ENCODE data around the gene CMPK2.
"Not testable (repeated sequence)": the region's sequence is repeated elsewhere in the genome, so short reads cannot be mapped to it uniquely, and the experiment has no call there.

The CMPK2 gene, protein sequence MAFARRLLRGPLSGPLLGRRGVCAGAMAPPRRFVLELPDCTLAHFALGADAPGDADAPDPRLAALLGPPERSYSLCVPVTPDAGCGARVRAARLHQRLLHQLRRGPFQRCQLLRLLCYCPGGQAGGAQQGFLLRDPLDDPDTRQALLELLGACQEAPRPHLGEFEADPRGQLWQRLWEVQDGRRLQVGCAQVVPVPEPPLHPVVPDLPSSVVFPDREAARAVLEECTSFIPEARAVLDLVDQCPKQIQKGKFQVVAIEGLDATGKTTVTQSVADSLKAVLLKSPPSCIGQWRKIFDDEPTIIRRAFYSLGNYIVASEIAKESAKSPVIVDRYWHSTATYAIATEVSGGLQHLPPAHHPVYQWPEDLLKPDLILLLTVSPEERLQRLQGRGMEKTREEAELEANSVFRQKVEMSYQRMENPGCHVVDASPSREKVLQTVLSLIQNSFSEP

DNA sequence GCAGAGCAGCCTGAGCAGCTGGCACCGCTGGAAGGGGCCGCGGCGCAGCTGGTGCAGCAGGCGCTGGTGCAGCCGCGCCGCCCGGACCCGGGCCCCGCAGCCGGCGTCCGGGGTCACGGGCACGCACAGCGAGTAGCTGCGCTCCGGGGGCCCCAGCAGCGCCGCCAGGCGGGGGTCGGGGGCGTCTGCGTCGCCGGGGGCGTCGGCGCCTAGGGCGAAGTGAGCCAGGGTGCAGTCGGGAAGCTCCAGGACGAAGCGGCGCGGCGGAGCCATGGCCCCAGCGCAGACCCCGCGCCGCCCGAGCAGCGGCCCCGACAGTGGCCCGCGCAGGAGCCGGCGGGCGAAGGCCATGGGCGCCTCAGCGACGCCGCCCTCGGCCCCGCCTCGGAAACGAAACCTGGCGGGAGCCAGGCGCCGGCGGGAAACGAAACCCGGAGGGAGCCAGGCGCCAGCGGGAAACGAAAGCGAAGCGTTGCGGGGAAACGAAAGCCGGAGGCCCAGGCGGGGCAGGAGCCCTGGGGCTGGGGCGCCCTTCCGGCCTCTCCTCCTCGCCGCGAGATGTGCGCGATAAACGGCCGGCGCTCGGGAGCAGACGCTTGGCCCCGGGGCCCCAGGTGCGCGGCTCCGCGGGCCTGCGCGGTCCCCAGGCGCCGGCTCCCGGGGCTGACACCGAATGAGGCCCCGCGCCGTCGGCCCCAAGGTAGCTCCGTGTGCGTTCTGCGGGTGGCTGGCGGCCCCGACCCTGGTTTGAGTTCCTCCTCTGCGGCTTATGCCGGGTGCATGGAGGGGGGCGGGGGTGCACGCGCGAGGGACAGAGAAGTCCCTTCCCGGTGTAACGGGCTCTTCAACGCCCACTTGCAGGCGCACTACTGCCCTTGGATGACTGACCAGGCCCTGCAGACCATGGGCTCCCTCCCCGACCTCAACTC lies at the start of gene CMPK2:
Gene CMPK2, minus strand, starts transcription at position 562 of the 929 bp plus-strand sequence. Its CDS starts 211 bp downstream, at position 351.
- peak in 1 of 2 experiments; percentile 10 for DNase-seq (ENCODE audit: low read depth in 2 of 2)

DNA sequence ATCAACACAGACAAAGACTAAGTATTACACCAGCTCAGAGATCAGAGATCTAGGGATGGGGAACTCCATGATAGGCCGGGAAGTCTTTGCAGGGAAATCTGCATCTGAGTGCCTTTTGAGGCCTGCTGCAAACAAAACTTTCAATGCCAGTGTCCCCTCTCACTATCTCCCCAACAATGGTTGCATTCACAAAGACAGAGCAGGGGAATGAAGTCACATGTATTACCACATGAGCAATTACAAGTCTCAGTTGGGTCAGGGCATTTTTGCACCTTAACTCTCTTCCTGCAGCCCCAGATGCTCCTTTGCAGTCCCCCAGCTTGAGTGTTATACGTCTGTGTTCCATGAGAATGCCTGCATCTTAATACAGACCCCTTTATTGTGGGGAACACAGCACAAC lies 49.7 kb upstream of the CMPK2 start:
- DNase-seq (ENCODE audit: low read depth in 2 of 2) = no peak

DNA sequence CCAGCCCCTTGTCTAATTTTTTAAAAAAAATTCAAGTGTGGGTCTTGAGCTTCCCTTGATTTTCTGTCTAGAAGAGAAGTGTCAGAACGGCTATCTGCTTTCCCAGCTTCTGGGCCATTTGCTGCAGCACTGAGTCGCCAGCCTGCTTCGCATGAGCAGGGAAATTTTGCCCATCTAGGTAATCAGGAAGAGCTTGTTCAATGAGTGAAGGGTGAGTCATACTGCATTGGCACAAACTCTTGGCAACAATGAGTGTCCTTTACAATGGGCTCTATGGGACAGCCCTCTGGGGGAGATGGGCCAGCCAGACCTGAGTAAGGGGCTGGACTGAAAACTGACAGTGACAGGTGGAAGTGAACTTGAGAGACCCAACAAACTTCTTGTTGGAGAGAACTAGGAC lies 49.1 kb upstream of the CMPK2 start:
- no peak for DNase-seq (ENCODE audit: low read depth in 2 of 2)

DNA sequence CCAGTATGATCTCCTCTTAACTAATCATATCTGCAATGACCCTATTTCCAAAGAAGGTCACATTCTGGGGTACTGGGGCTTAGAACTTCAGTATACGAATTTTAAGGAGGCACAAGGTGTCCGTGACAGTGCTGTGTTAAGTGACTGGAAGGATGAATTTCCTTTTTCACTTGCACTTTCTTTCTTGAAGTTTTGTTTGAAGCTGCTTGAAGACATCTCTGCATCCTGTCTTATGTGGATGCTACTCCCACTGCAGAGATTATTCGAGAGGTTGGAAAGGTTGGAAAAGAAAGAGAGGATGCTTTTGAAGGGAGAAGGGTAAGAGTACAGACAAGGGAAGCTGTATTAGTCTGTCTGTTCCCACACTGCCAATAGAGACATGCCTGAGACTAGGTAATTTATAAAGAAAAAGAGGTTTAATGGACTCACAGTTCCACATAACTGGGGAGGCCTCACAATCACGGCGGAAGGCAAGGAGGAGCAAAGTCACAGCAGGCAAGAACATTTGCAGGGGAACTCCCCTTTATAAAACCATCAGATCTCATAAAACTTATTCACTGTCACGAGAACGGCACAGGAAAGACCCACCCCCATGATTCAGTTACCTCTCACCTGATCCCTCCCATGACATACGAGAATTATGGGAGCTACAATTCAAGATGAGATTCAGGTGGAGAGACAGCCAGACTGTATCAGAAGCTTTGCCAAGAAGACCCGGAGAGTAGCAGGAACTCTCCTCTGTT lies 47.9 kb upstream of the CMPK2 start:
- no peak for DNase-seq (ENCODE audit: low read depth in 2 of 2)

DNA sequence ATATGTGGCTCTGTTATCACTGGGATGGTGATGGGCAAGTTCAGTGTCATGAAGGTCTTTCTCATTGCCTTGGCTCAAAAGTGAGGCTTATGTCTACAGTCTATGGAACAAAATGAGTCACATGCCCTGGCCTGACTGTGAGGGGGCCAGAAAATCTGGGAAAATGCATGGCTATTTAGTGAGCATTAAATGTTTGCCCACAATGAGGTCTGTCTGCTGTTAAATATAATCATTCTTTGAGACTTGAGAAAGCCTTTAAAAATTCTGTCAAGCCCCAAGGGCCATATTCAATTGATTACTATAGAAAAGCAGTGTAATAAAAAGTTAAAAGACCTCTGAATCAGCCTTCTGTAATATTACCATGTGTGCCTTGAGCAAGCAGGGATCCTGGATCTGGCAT lies 46.0 kb upstream of the CMPK2 start:
- no peak for DNase-seq (ENCODE audit: low read depth in 2 of 2)

DNA sequence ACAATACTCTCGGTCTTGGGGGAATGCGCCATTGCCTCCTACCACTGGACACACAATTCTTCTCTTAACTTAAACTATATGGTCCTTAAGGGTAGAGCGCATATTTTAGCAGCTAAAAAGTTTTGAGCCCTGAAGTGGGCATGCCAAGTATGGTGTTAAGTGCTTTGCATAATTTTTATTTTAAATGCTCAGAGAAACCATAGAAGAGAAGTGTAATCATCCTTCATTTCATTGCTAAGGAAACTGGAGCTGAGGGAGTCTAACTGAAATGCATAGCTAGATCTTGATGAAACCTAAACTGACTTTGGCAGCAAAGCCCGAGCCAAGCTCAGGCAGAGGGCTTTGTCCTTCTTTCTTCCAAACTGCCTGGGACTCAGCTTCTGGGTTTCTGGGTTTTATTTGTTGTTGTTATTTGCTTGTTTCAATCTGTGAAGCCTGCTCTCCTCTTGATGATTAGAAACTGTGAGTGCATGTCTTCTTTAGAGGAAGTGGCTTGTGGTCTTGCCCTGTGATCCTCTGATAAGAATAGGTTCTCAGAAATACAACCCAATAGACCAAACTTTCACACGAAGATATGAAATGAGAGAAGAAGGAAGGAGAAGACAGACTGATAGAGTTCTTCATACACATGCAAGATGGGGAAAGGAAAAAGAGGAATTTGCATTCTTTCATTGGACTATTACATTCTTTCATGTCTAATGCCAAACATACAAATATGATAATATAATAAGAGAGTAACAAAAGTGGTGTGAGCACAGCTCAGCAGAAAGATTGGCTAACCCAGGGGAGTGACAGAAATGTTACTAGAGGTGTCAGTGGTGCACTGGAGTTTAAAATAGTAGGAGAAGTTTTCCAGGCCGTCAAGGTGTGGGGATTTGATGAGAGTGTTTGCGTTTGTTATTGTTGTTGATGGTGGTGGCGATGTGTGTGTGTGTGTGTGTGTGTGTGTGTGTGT lies 44.0 kb upstream of the CMPK2 start:
- DNase-seq (ENCODE audit: low read depth in 2 of 2) = no peak

DNA sequence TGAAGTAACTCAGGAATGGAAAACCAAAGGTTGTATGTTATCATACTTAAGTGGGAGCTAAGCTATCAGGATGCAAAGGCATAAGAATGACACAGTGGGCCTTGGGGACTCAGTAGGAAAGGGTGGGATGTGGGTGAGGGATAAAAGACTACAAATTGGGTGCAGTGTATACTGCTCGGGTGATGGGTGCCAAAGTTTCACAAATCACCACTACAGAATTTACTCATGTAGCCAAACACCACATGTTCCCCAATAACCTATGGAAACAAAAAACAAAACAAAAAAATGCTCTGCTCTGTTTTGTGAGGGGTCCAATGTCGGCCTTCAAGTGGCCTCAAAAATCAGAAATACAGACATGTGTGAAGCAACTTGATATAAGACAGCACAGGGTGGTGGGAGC lies 42.6 kb upstream of the CMPK2 start:
- no peak for DNase-seq (ENCODE audit: low read depth in 2 of 2)

DNA sequence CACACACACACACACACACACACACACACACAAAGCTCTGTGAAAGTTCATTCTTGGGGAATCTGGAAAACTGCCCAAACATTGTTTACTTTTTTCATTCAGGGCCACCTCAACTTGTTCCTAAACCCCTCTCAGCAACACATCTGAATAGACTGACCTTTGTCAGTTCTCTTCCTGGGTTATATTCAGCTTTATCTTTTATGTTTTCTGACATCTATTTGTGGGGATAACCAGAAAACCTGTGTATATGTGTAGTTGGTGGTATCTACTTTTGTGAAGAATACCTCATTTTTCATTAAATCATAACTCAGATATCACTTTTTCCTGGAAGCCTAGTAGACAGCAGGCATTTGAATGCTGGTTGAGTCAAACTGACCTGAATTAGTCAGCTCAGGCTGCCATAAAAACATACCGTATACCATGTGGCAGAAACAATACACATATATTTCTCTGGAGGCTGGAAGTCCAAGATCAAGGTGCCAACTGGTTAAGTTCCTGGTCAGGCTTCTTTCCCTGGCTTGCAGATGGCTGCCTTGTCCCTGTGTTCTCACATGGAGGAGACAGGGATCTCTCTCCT lies 40.5 kb upstream of the CMPK2 start:
- DNase-seq (ENCODE audit: low read depth in 2 of 2) = no peak

DNA sequence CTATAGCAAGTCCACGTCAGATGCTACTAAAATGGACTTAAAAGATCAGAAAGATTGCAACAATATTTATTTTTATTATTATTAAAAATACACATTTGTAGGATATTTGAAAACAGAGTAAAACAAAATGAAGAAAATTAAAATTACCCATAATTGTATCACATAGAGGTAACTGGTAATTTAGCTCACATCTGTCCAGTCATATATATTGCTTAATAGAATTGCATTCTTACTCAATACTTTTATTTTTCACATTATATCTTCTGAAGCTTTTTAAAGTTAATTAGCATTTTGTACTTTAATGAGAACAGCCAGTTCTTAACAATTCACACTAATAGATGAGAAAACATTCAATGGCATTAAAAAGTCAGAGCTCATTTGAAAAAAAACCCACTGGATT lies 40.0 kb upstream of the CMPK2 start:
- no peak for DNase-seq (ENCODE audit: low read depth in 2 of 2)

DNA sequence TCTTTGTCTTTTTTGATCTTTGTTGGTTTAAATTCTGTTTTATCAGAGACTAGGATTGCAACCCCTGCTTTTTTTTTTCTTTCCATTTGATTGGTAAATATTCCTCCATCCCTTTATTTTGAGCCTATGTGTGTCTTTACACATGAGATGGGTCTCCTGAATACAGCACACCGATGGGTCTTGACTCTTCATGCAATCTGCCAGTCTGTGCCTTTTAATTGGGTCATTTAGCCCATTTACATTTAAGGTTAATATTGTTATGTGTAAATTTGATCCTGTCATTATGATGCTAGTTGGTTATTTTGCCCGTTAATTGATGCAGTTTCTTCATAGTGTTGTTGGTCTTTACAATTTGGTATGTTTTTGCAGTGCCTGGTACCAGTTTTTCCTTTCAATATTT lies 36.9 kb upstream of the CMPK2 start:
- DNase-seq (ENCODE audit: low read depth in 2 of 2) = not testable (repeated sequence)

DNA sequence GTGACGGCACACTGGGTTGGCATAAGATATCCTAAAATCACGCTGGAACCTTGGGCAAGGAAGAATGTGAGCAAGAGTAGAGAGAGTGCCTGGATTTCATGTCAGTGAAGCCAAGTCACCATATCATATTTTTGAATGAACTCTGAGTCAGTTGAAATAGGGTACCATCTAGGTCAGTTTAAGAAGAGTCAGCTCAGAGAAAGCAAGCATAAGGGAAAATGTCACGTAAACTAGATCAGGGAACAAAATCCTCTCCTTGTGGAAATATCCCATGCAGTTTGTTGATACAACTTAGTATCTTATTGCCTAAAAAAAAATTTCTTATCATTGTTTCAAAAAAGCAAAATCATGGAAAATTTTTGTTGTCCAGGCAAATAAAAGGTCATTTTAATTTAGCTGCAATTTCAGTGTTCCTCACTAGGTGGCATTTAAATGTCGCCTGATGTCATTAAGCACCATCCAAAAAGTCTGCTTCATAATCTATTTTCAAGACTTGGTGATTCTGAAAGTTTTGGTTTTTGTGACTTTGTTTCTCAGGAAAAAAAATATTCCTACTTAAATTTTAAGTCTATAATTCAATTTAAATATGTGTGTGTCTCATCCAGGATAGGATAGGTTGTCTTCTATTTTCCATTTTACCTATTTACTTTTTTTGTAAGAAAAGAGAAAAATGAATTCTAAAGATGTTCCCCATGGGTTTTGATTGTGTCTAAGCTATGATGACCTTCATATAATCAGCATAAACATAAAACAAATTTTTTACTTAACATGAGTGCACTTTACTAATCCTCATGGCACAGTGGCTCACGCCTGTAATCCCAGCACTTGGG lies 31.4 kb upstream of the CMPK2 start:
- DNase-seq (ENCODE audit: low read depth in 2 of 2) = peak in 1 of 2 experiments; percentile 4

DNA sequence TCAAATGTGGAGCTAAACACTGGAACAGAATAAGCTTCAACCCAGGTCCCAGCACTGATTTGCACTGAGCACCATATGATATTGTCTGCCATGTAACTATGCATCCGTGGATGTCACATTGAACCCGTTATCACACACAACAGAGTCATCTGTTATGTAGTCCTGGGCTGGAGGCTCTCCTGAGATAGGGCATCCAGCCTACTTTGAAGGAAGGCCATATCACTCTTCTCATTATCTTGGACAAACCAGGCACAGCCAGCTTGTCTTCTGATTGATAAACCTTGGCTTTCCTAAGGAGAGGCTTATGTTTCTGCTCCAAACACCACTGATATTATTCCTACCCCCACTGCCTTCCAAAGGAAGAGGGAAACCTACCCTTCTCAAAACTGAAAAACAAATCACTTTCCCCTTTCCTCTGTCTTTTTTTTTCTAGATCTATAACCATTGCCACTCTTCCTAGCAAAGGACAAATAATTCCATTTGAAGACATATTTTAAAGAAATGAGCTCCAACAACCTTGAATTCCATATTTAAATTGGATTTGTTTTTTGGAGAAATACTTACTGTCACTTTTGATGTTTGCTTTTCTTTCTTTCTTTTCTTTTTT lies 28.3 kb upstream of the CMPK2 start:
- DNase-seq (ENCODE audit: low read depth in 2 of 2) = no peak

DNA sequence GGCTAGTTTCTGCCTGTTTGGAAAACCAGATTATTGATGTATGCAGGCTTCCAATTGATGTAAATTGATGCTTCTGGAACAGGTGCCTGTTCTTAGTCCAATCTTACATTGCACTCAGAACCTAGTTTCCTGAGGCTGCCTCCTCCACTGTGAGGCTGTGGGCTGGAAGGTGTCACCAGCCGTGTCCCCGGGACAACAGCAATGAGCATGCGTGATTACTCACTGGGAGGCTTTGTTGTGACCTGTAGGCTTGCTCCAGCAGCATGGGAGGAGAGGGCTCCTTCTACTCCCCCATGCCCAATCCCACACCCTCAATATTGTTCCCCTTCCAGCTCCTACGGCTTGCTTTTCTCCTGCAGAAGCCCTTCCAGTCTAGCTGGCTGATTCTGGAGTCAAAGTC lies 23.0 kb upstream of the CMPK2 start:
- no peak for DNase-seq (ENCODE audit: low read depth in 2 of 2)

DNA sequence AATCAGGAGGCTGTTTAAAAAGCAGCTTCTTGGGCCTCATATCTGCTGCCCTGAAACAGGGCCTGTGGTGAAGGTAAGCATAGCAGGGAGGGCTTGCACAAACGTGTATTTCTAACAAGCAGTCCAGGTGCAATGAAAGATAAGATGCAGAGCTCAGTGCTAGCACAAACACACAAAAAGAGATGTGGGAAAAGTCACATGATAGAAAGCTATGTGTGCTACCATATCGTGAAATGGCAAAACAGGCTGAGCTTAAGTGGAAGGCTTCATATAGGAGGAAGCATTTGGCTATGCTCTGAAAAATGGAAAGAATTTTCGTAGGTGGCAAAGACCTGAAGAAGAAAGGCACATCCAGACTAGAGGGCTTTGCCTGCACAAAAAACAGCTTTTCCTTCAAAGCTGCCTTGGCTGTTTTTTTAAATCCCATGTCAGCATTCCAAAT lies 22.1 kb upstream of the CMPK2 start:
- no peak for DNase-seq (ENCODE audit: low read depth in 2 of 2)

DNA sequence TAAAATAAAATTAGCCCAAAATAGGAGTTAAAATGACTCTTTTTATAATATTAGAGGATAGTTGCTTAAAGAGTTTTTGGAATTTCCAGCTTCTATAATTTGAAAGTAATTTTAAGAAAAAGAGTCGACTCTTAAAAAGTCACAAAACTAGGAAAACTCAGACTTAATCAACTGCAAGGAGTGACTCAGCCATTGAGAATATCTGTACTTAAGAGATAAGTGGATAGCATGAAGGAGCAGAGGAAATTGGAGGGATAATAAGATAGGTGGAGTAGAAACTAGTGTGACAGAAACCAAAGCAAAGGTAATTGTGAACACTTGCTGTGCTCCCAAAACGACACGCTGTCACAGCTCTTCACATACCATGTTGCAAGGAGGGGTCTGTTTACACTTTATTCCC lies 20.3 kb upstream of the CMPK2 start:
- DNase-seq (ENCODE audit: low read depth in 2 of 2) = no peak

DNA sequence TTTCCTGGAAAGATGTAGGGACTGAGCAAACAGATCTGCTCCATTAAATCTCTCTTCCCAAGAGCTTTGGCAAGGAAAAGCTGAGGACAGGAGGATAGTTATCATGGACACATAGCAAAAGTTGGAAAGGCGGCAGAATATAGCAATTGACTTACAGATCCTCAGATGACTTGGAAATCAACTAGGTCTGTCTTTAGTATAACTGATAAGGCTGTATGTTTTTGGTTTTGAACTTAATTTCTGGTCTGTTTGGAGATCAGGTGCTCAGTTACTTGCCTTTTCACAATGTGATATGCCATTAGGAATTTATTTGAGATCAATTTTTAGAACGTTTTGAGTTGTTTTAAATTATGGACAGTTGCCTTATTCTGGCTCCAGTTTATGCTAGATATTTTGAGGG lies 19.8 kb upstream of the CMPK2 start:
- DNase-seq (ENCODE audit: low read depth in 2 of 2) = no peak

DNA sequence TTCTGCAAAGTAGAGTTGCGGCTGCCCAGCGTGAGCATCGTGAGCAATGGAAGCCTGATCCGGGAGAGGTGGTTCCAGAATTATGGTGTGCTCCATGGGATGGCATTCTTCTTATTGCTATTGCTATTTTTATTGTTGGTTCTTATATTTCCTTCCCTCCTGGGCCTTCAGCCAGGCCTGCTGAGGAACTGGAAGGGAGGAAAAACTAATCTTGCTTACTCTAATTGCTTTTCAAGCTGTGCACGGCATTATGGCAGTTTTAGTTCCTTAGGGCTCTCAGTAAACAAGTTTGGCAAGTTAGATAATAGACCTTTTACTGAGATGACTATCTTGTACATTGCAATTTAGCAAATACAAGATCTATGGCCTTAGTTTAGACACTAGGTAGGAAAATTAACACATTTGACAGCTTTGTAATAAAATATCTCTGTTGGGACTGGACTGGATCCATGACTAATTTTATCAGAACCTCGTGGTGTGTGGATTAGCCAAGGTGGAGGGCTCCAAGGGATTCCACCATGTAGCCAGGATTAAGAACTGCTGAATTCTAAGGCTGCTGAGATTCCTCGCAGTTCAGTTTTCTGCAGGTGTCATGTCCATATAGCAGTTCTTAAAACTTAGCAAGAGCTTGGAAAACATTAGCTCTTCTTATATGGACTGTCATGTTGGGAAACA lies 17.9 kb upstream of the CMPK2 start:
- DNase-seq (ENCODE audit: low read depth in 2 of 2) = no peak

DNA sequence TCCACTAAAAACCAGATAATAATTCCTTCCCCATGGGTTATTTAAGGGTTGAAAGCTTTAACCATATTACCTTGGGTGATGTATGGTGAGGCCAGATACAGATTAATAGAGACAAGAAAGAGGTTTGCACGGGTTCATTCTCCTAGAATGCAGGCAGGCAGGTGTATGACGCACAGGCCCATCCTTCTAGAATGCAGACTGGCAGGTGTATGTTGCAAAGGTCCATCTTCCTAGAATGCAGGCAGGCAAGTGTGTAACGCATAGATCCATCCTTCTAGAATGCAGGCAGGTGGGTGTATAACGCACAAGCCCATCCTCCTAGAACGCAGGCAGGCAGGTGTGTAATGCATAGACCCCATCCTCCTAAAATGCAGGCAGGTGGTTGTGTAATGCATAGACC lies 15.8 kb upstream of the CMPK2 start:
- no peak for DNase-seq (ENCODE audit: low read depth in 2 of 2)

DNA sequence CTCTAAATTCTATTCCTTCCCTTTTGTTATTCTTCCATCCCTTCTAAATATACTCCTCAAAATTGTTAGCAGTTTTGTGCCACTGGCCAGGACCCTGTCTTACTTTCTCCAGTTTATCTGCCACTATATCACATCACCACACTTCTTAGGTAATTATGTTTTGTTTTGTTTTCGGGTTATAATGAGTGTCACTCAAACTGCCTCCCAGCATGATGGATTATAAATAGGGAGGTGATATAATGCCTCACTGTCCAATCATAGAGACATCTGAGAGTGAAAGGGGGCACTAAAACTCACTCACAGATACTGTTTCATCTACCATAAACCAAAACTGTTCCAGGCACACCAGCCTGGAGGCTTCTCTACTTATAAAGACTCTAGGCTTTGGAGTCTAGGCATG lies 15.3 kb upstream of the CMPK2 start:
- DNase-seq (ENCODE audit: low read depth in 2 of 2) = no peak
